Uterus (tissue), 4 donors: Measurements from ENCODE around the gene BRMS1. TPM values are rescaled to one million over a fixed set of nuclear protein-coding genes. Genes with fewer than 3 reads are reported as not detected.

Source experiments
- DNase-seq, 2 donors: peaks; one replicate each; pipeline ENCODE4 v3.0.0-alpha.2; 2019 to 2020
- H3K27ac ChIP-seq, 2 donors: fragments of 200-600 bp; sonication (generic); 1 replicate in 1 of 2; 2 replicates in 1 of 2; pipeline ENCODE4 v1.5.1; 2016 to 2018
- H3K27me3 ChIP-seq, 2 donors: fragments of 200-600 bp; sonication (generic); one replicate each; pipeline ENCODE4 v1.5.1; 2018 to 2019; ENCODE audit warnings: control low read depth in 1 of 2
- H3K36me3 ChIP-seq, 2 donors: fragments of 200-600 bp; sonication (generic); one replicate each; pipeline ENCODE4 v1.5.1; 2019; ENCODE audit warnings: control low read depth in 1 of 2
- H3K4me1 ChIP-seq, 2 donors: fragments of 200-600 bp; sonication (generic); one replicate each; pipeline ENCODE4 v1.5.1; 2018 to 2019; ENCODE audit warnings: control low read depth in 1 of 2
- H3K4me3 ChIP-seq, 2 donors: fragments of 200-600 bp; sonication (generic); 1 replicate in 1 of 2; 2 replicates in 1 of 2; pipeline ENCODE4 v1.5.1; 2018 to 2019; ENCODE audit warnings: mild to moderate bottlenecking in 1 of 2
- H3K9me3 ChIP-seq, 2 donors: fragments of 200-600 bp; sonication (generic); one replicate each; pipeline ENCODE4 v1.5.1; 2019; ENCODE audit warnings: control low read depth in 1 of 2
- POLR2A ChIP-seq, 2 donors: fragments of 450-650 bp; IDR thresholded peaks; one replicate each; pipeline ENCODE4 v1.6.1; 2016; ENCODE audit warnings: antibody characterized with exemption in 2 of 2, mild to moderate bottlenecking in 1 of 2, moderate library complexity in 1 of 2
- intact Hi-C: fragments of 100-400 bp; cut with DNase I; formaldehyde crosslinking; loops from one replicate; pipeline ENCODE4 v1.15.1; 2023; ENCODE audit warnings: low total_unique reads
- total RNA-seq, 4 donors: library from RNA; depleted of rRNA in 3 of 4; stranded (reverse); fragments of >200 nt in 3 of 4; gene quantifications; one replicate each; pipeline versions ENCODE4 v1.1.0 to v1.2.4, GENCODE V29; 2014 to 2023
- TF ChIP-seq, protein P1 (sequence below), 4 experiments: fragments of 200-600 bp in 2 of 4; fragments of 450-650 bp in 2 of 4; sonication (generic) in 2 of 4; IDR thresholded peaks; one replicate each; pipeline ENCODE4 v1.5.1; 2016 to 2019; ENCODE audit warnings: antibody characterized with exemption in 4 of 4, mild to moderate bottlenecking in 2 of 4, moderate library complexity in 1 of 4
- donor health status: DM: yes; HTN: yes; CAD: no.

The BRMS1 gene
- total RNA-seq, 4 donors from 2014 or later: 15.0 to 77.4 (median 21.9) TPM

DNA sequence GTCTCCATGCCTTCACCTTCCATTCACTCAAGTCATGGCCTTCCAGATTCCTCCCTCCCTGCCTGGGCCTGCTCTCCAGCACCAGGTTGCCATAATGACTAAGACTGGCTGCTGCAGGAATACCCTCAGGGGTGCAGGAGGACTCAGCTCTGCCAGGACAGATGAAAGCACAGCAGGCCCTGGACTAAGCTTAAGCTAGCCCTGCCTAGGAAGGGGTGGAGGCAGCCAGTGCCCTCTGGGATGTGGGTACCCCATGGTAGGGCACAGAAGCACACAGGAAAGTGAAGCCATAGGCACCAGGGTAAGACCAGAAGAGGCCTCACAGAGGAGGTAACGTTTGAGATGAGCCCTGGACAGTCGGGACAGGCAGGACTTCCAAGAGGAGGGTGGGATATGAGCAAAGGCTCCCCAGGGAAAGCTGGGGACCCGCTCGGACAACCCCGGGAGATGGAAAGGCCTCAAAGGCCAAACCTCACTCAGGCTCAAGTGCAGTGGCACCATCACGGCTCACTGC is 5.7 kb downstream of the BRMS1 start:
- intact Hi-C loops: no loop called here
- TF ChIP-seq, protein P1, sequence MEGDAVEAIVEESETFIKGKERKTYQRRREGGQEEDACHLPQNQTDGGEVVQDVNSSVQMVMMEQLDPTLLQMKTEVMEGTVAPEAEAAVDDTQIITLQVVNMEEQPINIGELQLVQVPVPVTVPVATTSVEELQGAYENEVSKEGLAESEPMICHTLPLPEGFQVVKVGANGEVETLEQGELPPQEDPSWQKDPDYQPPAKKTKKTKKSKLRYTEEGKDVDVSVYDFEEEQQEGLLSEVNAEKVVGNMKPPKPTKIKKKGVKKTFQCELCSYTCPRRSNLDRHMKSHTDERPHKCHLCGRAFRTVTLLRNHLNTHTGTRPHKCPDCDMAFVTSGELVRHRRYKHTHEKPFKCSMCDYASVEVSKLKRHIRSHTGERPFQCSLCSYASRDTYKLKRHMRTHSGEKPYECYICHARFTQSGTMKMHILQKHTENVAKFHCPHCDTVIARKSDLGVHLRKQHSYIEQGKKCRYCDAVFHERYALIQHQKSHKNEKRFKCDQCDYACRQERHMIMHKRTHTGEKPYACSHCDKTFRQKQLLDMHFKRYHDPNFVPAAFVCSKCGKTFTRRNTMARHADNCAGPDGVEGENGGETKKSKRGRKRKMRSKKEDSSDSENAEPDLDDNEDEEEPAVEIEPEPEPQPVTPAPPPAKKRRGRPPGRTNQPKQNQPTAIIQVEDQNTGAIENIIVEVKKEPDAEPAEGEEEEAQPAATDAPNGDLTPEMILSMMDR (IDR thresholded peaks at IDR 0.05): no peak
- TF ChIP-seq POLR2A (IDR thresholded peaks at IDR 0.05): no peak
- H3K4me3 ChIP-seq: no peak overlapping the region

DNA sequence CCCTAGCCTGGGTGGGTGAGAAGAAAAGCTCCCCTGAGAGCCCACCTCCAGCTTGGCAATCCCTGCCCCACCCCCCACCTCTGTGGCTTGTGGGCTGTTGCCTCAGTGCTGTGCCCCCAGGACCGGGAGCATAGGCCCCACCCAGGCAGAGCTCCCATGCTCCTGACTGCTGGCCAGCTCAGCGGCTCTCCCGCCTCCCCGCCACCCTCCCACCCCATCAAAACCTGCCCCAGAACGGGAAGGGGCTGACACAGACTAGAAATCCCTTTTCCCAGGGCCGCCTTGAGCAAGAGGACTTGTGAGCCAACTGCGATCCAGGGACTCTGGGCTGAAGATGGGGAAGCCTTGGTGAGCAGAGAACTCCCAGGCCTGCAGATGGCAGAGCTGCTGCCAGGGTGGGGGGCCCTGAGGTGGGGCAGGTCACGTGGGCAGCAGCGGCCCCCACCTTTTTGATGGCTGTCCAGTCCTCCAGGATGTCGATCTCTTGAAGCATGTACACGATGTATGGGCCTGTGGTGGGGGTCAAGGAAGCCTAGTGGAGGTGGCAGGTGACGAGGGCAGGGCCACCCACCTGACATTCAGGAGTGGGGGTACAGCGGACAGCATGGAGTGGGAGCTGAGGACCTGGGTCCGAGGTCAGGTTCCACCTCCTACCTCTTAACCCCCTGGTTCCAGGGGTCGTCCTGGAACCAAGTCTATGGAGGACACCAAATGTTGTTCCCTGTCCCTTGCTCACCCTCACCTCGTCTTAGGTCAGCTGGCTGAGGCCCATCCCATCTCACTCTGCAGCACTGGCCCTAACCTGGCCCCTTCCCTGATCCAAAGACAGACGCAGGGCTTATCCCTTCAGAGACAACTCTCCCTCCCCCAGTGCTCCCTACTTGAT is 6.4 kb downstream of the BRMS1 start:
- DNase-seq: no peak
- H3K4me3 ChIP-seq: no peak overlapping the region
- peaks cover 3 to 12% of the 10 kb centered on the region in 2 donors for H3K4me1 ChIP-seq
- no peaks in the 10 kb centered on the region for H3K36me3 ChIP-seq
- H3K27ac ChIP-seq: no peak overlapping the region
- no peaks in the 10 kb centered on the region for H3K9me3 ChIP-seq
- TF ChIP-seq, protein P1 (IDR thresholded peaks at IDR 0.05): no peak
- TF ChIP-seq POLR2A (IDR thresholded peaks at IDR 0.05): no peak
- H3K27me3 ChIP-seq: no peaks in the 10 kb centered on the region
- intact Hi-C loops: no loop called here

More for the DNA sequence above, 5.7 kb downstream of the BRMS1 start:
- Histone ChIP-seq H3K27ac (no peak overlapping the region), H3K36me3 (no peaks in the 10 kb centered on the region), H3K9me3 (no peaks in the 10 kb centered on the region), H3K4me1 (peaks cover 3 to 12% of the 10 kb centered on the region in 2 donors), H3K27me3 (no peaks in the 10 kb centered on the region)
- DNase-seq: no peak

DNA sequence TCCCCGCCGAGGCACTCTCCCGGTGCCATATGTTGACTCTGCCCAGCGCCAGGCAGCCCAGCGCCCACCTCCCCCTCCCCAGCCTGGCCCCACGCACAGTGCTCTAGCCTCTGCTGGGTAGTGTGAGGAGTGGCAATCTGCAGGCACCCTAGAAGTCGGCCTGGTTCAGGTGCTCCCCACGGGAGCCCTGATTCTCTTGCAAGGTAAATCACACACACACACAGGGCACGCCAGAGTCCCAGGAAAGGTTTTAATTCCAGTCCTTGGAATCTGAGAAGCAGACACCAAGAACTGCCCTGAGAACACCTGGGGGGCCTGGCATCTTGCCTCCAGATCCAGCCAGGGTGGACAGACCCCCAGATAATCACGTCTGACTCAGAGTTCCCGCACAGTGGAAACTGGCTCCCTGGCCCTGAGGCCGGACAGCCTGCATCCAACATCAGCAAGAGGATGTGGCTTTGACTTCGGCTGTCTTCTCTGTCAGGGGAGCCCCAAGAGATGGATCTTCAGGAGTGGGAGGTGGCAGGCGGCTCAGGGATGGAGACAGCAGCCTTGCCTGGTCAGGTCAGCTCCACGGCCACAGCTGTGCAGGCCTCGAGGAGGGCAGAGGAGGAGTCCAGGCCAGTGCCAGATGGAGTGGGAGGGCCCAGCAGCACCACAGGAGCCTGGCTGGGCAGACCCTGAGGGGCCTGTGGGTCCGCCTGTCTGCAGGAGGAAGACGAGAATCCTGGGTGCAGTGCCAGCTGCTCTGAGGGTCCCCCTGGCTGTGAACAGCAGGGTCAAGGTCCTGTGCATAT is 7.6 kb downstream of the BRMS1 start:
- TF ChIP-seq, protein P1 (IDR thresholded peaks at IDR 0.05): no peak
- TF ChIP-seq POLR2A (IDR thresholded peaks at IDR 0.05): no peak
- H3K9me3 ChIP-seq: no peaks in the 10 kb centered on the region
- H3K27ac ChIP-seq: peak overlapping the region in 1 of 2 donors; percentile 78
- no peak for DNase-seq
- intact Hi-C loops: no loop called here
- H3K4me3 ChIP-seq: no peak overlapping the region
- no peaks in the 10 kb centered on the region for H3K27me3 ChIP-seq
- peaks cover 3 to 12% of the 10 kb centered on the region in 2 donors for H3K4me1 ChIP-seq
- H3K36me3 ChIP-seq: no peaks in the 10 kb centered on the region

DNA sequence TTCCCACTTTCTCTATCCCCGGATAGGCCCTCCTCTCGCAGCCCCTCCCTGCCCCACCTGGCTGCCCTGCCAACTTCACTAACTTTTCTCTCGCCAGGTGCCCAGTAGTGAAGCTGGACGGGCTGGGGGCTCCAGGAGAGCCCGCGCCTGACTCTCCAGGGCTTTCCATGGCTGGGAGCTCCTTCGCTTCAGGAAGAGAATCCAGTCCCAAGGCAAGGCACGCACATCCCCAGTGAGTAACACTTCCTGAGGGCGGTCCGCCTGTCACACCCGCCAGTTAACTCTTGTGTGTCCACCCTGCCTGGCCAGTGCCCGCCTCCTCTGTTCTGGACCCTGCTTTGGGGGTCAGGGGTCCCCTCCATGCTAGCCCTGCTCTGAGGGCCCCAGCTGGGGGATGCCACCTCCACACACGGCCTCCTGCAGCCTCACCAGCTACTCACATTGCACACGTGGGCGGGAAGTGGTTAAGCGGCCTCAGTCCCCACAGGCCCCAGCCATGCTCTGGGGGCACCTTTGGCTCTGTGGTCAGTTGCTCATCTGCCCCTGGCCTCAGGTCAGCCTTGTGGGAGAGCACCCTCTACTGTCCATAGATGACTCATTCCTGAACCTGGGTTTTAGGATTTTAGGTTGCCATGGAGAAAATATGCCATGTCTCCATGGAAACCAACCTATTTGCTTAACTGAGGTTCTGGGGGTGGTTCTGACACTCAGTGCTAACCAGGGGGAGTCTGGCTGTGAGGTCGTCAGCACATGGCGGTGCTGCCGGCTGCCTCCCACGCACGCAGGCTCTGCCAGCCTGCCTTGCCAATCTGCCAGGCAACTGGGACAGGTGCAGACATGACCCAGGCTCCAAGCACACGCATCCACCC is 8.4 kb downstream of the BRMS1 start, which contains the start of gene RIN1:
RIN1 (minus strand) TSS at position 201 of the 869 bp plus-strand sequence; CDS start at position 169, 32 bp downstream.
- no peaks in the 10 kb centered on the region for H3K27me3 ChIP-seq
- H3K4me1 ChIP-seq: peaks cover 3 to 12% of the 10 kb centered on the region in 2 donors
- H3K36me3 ChIP-seq: no peaks in the 10 kb centered on the region
- intact Hi-C loops: no loop called here
- H3K27ac ChIP-seq: peak within 1 kb of the TSS; percentile 29 to 78
- H3K9me3 ChIP-seq: no peaks in the 10 kb centered on the region
- peak in 1 of 2 donors; percentile 18 for TF ChIP-seq POLR2A (IDR thresholded peaks at IDR 0.05)
- TF ChIP-seq, protein P1 (IDR thresholded peaks at IDR 0.05): peak; percentile 28 to 61 (median 41)
- H3K4me3 ChIP-seq: peak within 1 kb of the TSS; percentile 29 to 50
- peak; percentile 65 for DNase-seq
